ENCODE results near the gene KMT2D.
"Not testable (repeated sequence)": the region's sequence is repeated elsewhere in the genome, so short reads cannot be mapped to it uniquely, and the experiment has no call there.

The KMT2D gene

GRCh38 chr12:49068879-49069506 lies 8.4 kb upstream of the KMT2D start:
- no peak for DNase-seq (ENCODE audit: low read depth)
- TF ChIP-seq CTCF (conservative IDR thresholded peaks at IDR 0.05; ENCODE audit: low read depth, low read length), result no peak
- H3K4me3 ChIP-seq (ENCODE audit: low read depth, low read length), result peak overlapping the region; percentile 83

- no peak for TF ChIP-seq CTCF (conservative IDR thresholded peaks at IDR 0.05; ENCODE audit: low read depth, low read length)
- no peak for DNase-seq (ENCODE audit: low read depth)
- H3K4me3 ChIP-seq (ENCODE audit: low read depth, low read length), result no peak overlapping the region
Measured at GRCh38 chr12:49066120-49066519, 5.5 kb upstream of the KMT2D start.

- no peak for TF ChIP-seq CTCF (conservative IDR thresholded peaks at IDR 0.05; ENCODE audit: low read depth, low read length)
- H3K4me3 ChIP-seq (ENCODE audit: low read depth, low read length), result no peak overlapping the region
- DNase-seq (ENCODE audit: low read depth), result no peak
Measured at GRCh38 chr12:49064767-49065152, 4.2 kb upstream of the KMT2D start.

- DNase-seq (ENCODE audit: low read depth); H3K4me3 ChIP-seq (ENCODE audit: low read depth, low read length): not testable (repeated sequence)
Measured at GRCh38 chr12:49061916-49062315, 1.3 kb upstream of the KMT2D start.

GRCh38 chr12:49061157-49061650 lies 610 bp upstream of the KMT2D start:
- TF ChIP-seq CTCF (conservative IDR thresholded peaks at IDR 0.05; ENCODE audit: low read depth, low read length), result no peak
- no peak for DNase-seq (ENCODE audit: low read depth)
- H3K4me3 ChIP-seq (ENCODE audit: low read depth, low read length), result peak overlapping the region; percentile 93

GRCh38 chr12:49059299-49060171 lies 1.1 kb downstream of the KMT2D start:
- no peak for TF ChIP-seq CTCF (conservative IDR thresholded peaks at IDR 0.05; ENCODE audit: low read depth, low read length)
- peak overlapping the region; percentile 93 for H3K4me3 ChIP-seq (ENCODE audit: low read depth, low read length)
- DNase-seq (ENCODE audit: low read depth), result peak; percentile 37

GRCh38 chr12:49059045-49059298 lies 1.6 kb downstream of the KMT2D start:
- no peak for DNase-seq (ENCODE audit: low read depth)
- TF ChIP-seq CTCF (conservative IDR thresholded peaks at IDR 0.05; ENCODE audit: low read depth, low read length), result no peak
- peak overlapping the region; percentile 93 for H3K4me3 ChIP-seq (ENCODE audit: low read depth, low read length)
